ENCODE measurements around the gene EEIG1. TPM values are rescaled to one million over a fixed set of nuclear protein-coding genes. Genes with fewer than 3 reads are reported as not detected.

Gene EEIG1
- total and polyA plus RNA-seq, 2 experiments from 2014 or later: 11.2 to 22.4 TPM

DNA sequence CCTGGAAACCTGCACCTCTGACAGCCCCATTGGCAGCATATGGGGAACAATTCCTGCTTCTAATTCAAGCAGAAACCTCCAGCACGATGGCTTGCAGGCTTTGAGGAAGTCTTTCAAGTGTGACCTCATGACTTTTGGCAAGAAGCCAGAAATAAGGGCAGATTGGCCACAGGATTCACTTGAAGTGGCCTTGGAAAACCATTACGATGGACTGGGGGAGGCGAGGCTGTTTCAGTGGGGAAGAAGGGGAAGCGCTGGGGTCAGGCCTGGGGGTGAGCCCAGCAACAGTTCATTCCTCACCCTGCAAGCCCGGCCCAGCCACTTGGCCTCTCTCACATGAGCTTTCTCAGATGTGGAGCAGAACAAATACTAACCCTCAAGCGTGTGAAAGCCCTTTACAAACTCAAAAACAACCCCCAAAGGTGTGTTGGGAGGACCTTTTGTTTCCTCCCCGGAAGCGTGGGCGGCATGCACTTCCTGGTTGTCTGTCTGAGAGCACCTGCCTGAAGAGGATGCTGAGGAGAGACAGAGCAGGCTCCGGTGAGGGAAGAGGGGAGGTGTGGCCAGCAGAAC lies 26.9 kb upstream of the EEIG1 start:
- Histone ChIP-seq H3K4me1 (ENCODE audit: insufficient read depth) (peaks cover 10% of the 10 kb centered on the region), H2AFZ (peak overlapping the region; percentile 76; the same call in 1 of the 2 replicates), H3K36me3 (ENCODE audit: insufficient read depth) (no peaks in the 10 kb centered on the region), H4K20me1 (replicated peaks; ENCODE audit: insufficient read depth) (no peaks in the 10 kb centered on the region), H3K4me3 (no peak overlapping the region), H3K9me2 (ENCODE audit: insufficient read depth) (no peaks in the 10 kb centered on the region), H3K27ac (ENCODE audit: low read depth) (no peak overlapping the region), H3K79me2 (replicated peaks; ENCODE audit: insufficient read depth) (no peaks in the 10 kb centered on the region), H3K27me3 (ENCODE audit: insufficient read depth) (no peaks in the 10 kb centered on the region), H3K4me2 (no peak overlapping the region), H3F3A (replicated peaks; ENCODE audit: low read depth) (no peaks in the 10 kb centered on the region)
- DNase-seq (ENCODE audit: low spot score): no peak
- peak; percentile 55 for ATAC-seq
- Mint-ChIP-seq H3K9me3 (peaks cover 8% of the 10 kb centered on the region), H3K4me3 (no peak overlapping the region; the same call in 2 of the 3 replicates), H3K27ac (no peak overlapping the region), H3K36me3 (ENCODE audit: low read depth) (peaks cover 8% of the 10 kb centered on the region; the same call in 2 of the 3 replicates), H3K4me1 (peaks cover 19% of the 10 kb centered on the region), H3K27me3 (ENCODE audit: insufficient read depth, low read depth, poor library complexity) (peaks cover 8% of the 10 kb centered on the region)
- TF ChIP-seq, protein P1, sequence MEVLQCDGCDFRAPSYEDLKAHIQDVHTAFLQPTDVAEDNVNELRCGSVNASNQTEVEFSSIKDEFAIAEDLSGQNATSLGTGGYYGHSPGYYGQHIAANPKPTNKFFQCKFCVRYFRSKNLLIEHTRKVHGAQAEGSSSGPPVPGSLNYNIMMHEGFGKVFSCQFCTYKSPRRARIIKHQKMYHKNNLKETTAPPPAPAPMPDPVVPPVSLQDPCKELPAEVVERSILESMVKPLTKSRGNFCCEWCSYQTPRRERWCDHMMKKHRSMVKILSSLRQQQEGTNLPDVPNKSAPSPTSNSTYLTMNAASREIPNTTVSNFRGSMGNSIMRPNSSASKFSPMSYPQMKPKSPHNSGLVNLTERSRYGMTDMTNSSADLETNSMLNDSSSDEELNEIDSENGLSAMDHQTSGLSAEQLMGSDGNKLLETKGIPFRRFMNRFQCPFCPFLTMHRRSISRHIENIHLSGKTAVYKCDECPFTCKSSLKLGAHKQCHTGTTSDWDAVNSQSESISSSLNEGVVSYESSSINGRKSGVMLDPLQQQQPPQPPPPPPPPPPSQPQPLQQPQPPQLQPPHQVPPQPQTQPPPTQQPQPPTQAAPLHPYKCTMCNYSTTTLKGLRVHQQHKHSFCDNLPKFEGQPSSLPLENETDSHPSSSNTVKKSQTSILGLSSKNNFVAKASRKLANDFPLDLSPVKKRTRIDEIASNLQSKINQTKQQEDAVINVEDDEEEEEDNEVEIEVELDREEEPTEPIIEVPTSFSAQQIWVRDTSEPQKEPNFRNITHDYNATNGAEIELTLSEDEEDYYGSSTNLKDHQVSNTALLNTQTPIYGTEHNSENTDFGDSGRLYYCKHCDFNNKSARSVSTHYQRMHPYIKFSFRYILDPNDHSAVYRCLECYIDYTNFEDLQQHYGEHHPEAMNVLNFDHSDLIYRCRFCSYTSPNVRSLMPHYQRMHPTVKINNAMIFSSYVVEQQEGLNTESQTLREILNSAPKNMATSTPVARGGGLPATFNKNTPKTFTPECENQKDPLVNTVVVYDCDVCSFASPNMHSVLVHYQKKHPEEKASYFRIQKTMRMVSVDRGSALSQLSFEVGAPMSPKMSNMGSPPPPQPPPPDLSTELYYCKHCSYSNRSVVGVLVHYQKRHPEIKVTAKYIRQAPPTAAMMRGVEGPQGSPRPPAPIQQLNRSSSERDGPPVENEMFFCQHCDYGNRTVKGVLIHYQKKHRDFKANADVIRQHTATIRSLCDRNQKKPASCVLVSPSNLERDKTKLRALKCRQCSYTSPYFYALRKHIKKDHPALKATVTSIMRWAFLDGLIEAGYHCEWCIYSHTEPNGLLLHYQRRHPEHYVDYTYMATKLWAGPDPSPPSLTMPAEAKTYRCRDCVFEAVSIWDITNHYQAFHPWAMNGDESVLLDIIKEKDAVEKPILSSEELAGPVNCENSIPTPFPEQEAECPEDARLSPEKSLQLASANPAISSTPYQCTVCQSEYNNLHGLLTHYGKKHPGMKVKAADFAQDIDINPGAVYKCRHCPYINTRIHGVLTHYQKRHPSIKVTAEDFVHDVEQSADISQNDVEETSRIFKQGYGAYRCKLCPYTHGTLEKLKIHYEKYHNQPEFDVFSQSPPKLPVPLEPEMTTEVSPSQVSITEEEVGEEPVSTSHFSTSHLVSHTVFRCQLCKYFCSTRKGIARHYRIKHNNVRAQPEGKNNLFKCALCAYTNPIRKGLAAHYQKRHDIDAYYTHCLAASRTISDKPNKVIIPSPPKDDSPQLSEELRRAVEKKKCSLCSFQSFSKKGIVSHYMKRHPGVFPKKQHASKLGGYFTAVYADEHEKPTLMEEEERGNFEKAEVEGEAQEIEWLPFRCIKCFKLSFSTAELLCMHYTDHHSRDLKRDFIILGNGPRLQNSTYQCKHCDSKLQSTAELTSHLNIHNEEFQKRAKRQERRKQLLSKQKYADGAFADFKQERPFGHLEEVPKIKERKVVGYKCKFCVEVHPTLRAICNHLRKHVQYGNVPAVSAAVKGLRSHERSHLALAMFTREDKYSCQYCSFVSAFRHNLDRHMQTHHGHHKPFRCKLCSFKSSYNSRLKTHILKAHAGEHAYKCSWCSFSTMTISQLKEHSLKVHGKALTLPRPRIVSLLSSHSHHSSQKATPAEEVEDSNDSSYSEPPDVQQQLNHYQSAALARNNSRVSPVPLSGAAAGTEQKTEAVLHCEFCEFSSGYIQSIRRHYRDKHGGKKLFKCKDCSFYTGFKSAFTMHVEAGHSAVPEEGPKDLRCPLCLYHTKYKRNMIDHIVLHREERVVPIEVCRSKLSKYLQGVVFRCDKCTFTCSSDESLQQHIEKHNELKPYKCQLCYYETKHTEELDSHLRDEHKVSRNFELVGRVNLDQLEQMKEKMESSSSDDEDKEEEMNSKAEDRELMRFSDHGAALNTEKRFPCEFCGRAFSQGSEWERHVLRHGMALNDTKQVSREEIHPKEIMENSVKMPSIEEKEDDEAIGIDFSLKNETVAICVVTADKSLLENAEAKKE (CRISPR knock-in tag; IDR thresholded peaks at IDR 0.05): no peak
- TF ChIP-seq CREB1 (CRISPR knock-in tag; IDR thresholded peaks at IDR 0.05; ENCODE audit: low read depth) (no peak), JUNB (IDR thresholded peaks at IDR 0.05; ENCODE audit: unreplicated experiment) (no peak), ZNF331 (CRISPR knock-in tag; IDR thresholded peaks at IDR 0.05; ENCODE audit: low read depth) (no peak), STAT1 (IDR thresholded peaks at IDR 0.05; ENCODE audit: unreplicated experiment) (no peak), EZH2phosphoT487 (IDR thresholded peaks at IDR 0.05; ENCODE audit: unreplicated experiment) (no peak)
